GM12878 (cell line): ENCODE results near the gene BRSK2. TPM values are rescaled to one million over a fixed set of nuclear protein-coding genes. Genes with fewer than 3 reads are reported as not detected.
"Not testable (repeated sequence)": the region's sequence is repeated elsewhere in the genome, so short reads cannot be mapped to it uniquely, and the experiment has no call there.

Experiments used
- ATAC-seq: fragments of 200-7000 bp; cut with Tn5 transposase; 3 replicates; pipeline ENCODE4 v1.9.1; 2020; ENCODE audit warnings: mild to moderate bottlenecking, moderate library complexity
- BruUV-seq: library from RNA; stranded (reverse); fragments of 400-500 nt; replicated peaks from 2 replicates; lab custom pipeline; 2021; lab: Mats Ljungman, UMichigan
- CTCF ChIA-PET: fragments of 300-600 bp; sonication (Branson Sonifier 250); formaldehyde crosslinking; extraction: SDS; loops from one replicate; lab custom pipeline; 2021; ENCODE audit warnings: inconsistent platforms; lab: Yijun Ruan, JAX
- POLR2A ChIA-PET: fragments of 350-600 bp; formaldehyde crosslinking; extraction: SDS; loops from one replicate; lab custom pipeline; 2021; ENCODE audit warnings: inconsistent platforms; lab: Charles Lee
- RAD21 ChIA-PET: fragments of 300-600 bp; sonication (Branson Sonifier 250); formaldehyde crosslinking; loops from one replicate; lab custom pipeline; 2023; ENCODE audit warnings: antibody characterized with exemption; ENCODE audit not compliant: unreplicated experiment; lab: Charles Lee
- SMC1A ChIA-PET: fragments of 300-600 bp; sonication (Branson Sonifier 250); formaldehyde crosslinking; loops from one replicate; lab custom pipeline; 2023; ENCODE audit not compliant: unreplicated experiment, uncharacterized antibody; lab: Charles Lee
- DNase-seq: peaks from one replicate; pipeline ENCODE4 v3.0.0-alpha.2; 2011; ENCODE audit warnings: low read depth, low spot score
- FAIRE-seq: peaks from 3 replicates; lab custom pipeline; 2011; peaks lifted over from hg19 to GRCh38; lab: Jason Lieb, UNC
- H2AFZ ChIP-seq: 2 replicates; pipeline ENCODE4 v1.6.0; 2011; ENCODE audit warnings: low read depth, low read length, control low read depth; ENCODE audit not compliant: control insufficient read depth
- H3K27ac ChIP-seq: 2 replicates; pipeline ENCODE4 v1.5.1; 2011; ENCODE audit warnings: control low read depth; ENCODE audit not compliant: control insufficient read depth, insufficient read depth
- H3K27me3 ChIP-seq, 2 experiments: replicated peaks in 1 of 2; 2 replicates each; pipeline versions ENCODE4 v1.6.0 to v1.6.1; 2011; ENCODE audit warnings: low read length in 1 of 2; ENCODE audit not compliant: control insufficient read depth in 2 of 2, insufficient read depth in 2 of 2
- H3K36me3 ChIP-seq, 2 experiments: 2 replicates each; pipeline ENCODE4 v1.5.1; 2011; ENCODE audit warnings: low read length in 1 of 2; ENCODE audit not compliant: control insufficient read depth in 2 of 2, insufficient read depth in 2 of 2
- H3K4me1 ChIP-seq: 2 replicates; pipeline ENCODE4 v1.6.1; 2011; ENCODE audit warnings: mild to moderate bottlenecking, low read length, moderate library complexity, mixed read lengths; ENCODE audit not compliant: control insufficient read depth, insufficient read depth
- H3K4me2 ChIP-seq: 2 replicates; pipeline ENCODE4 v1.6.0; 2011; ENCODE audit warnings: control low read depth; ENCODE audit not compliant: control insufficient read depth, insufficient read depth
- H3K4me3 ChIP-seq: fragments of 200-600 bp; sonication (generic); 2 replicates; pipeline ENCODE4 v1.5.1; 2016
- H3K79me2 ChIP-seq: 2 replicates; pipeline ENCODE4 v1.6.0; 2011; ENCODE audit warnings: low read length; ENCODE audit not compliant: control insufficient read depth, insufficient read depth
- H3K9ac ChIP-seq: 2 replicates; pipeline ENCODE4 v1.8.0; 2011; ENCODE audit warnings: low read length, control low read depth, mixed read lengths; ENCODE audit not compliant: control insufficient read depth, insufficient read depth
- H3K9me3 ChIP-seq: replicated peaks from 3 replicates; pipeline ENCODE4 v1.5.1; 2011; ENCODE audit warnings: mild to moderate bottlenecking, low read length; ENCODE audit not compliant: control insufficient read depth, insufficient read depth
- H4K20me1 ChIP-seq: 2 replicates; pipeline ENCODE4 v1.6.0; 2011; ENCODE audit not compliant: control insufficient read depth, insufficient read depth
- ATF7 ChIP-seq: fragments of 450-650 bp; IDR thresholded peaks from 2 replicates; pipeline ENCODE4 v1.6.1; 2016; ENCODE audit warnings: low read depth, mild to moderate bottlenecking
- BRCA1 ChIP-seq: IDR thresholded peaks from 2 replicates; pipeline ENCODE4 v1.6.1; 2011; ENCODE audit warnings: low read depth, low read length, improper control_type of control experiment
- CREB1 ChIP-seq: IDR thresholded peaks from 2 replicates; pipeline ENCODE4 v1.6.1; 2012; ENCODE audit warnings: low read depth, mild to moderate bottlenecking, inconsistent platforms
- CREM ChIP-seq: IDR thresholded peaks from 2 replicates; pipeline ENCODE4 v1.6.1; 2014; ENCODE audit warnings: antibody characterized with exemption, low read depth
- FOS ChIP-seq: IDR thresholded peaks from 3 replicates; pipeline ENCODE4 v1.6.1; 2011; ENCODE audit warnings: borderline replicate concordance; ENCODE audit not compliant: insufficient read length; ENCODE audit errors: extremely low read depth
- IRF4 ChIP-seq: IDR thresholded peaks from 2 replicates; pipeline ENCODE4 v1.6.1; 2011; ENCODE audit warnings: low read depth, low read length
- KAT2A ChIP-seq: conservative IDR thresholded peaks from 2 replicates; pipeline ENCODE4 v1.6.1; 2011; ENCODE audit warnings: low read depth, low read length; ENCODE audit not compliant: control insufficient read depth
- MTA2 ChIP-seq: fragments of 450-650 bp; IDR thresholded peaks from 2 replicates; pipeline ENCODE4 v1.6.1; 2016; ENCODE audit warnings: low read depth, mild to moderate bottlenecking, moderate library complexity
- NR2C2 ChIP-seq: IDR thresholded peaks from 2 replicates; pipeline ENCODE4 v1.6.1; 2011; ENCODE audit warnings: borderline replicate concordance, low read depth; ENCODE audit not compliant: control insufficient read depth, insufficient read length
- POU2F2 ChIP-seq: IDR thresholded peaks from 3 replicates; pipeline ENCODE4 v1.6.1; 2011; ENCODE audit warnings: low read depth, mild to moderate bottlenecking, low read length, borderline replicate concordance
- RAD21 ChIP-seq: IDR thresholded peaks from 2 replicates; pipeline ENCODE4 v1.6.1; 2011; ENCODE audit warnings: mild to moderate bottlenecking, low read depth, low read length, moderate library complexity; ENCODE audit not compliant: insufficient read depth
- RAD51 ChIP-seq: fragments of 450-650 bp; IDR thresholded peaks from 2 replicates; pipeline ENCODE4 v1.6.1; 2016; ENCODE audit warnings: moderate library complexity, mild to moderate bottlenecking, inconsistent platforms
- RB1 ChIP-seq: fragments of 450-650 bp; formaldehyde crosslinking; IDR thresholded peaks from 2 replicates; pipeline ENCODE4 v1.6.1; 2017; ENCODE audit warnings: mild to moderate bottlenecking, borderline replicate concordance
- SRF ChIP-seq, 2 experiments: IDR thresholded peaks; 2 replicates each; pipeline ENCODE4 v1.6.1; 2011; ENCODE audit warnings: low read depth in 2 of 2, low read length in 2 of 2, mild to moderate bottlenecking in 1 of 2, moderate library complexity in 1 of 2
- TCF7 ChIP-seq: IDR thresholded peaks from 2 replicates; pipeline ENCODE4 v1.6.1; 2014; ENCODE audit warnings: antibody characterized with exemption, borderline replicate concordance
- ZNF24 ChIP-seq: fragments of 450-650 bp; IDR thresholded peaks from 2 replicates; pipeline ENCODE4 v1.6.1; 2017; ENCODE audit warnings: antibody characterized with exemption, mild to moderate bottlenecking
- ZNF622 ChIP-seq: fragments of 450-650 bp; IDR thresholded peaks from 2 replicates; pipeline ENCODE4 v1.6.1; 2017; ENCODE audit warnings: mild to moderate bottlenecking, inconsistent platforms
- WGBS: methylation state at CpG from one replicate; pipeline ENCODE4 v1.1.6; 2016; ENCODE audit warnings: low lambda C conversion rate; ENCODE audit not compliant: insufficient replicate concordance, insufficient coverage; ENCODE audit errors: missing lambda C conversion rate; 5-methylcytosine and 5-hydroxymethylcytosine counted together
- in situ Hi-C: fragments of 300-500 bp; cut with MboI; formaldehyde crosslinking; loops from 9 replicates; pipeline ENCODE4 v1.14.3; 2018; ENCODE audit warnings: mixed read lengths
- intact Hi-C: fragments of 100-400 bp; cut with micrococcal nuclease; formaldehyde crosslinking; loops from one replicate; pipeline ENCODE4 v1.14.2; 2022; ENCODE audit not compliant: unreplicated experiment
- polyA plus RNA-seq, 11 experiments: library from polyadenylated mRNA; depleted of rRNA in 4 of 11; unstranded in 6 of 11; stranded (reverse) in 5 of 11; fragments of >200 nt; fragmentation: Nextera tagmentation in 4 of 11; fragmentation: Illumina TruSeq in 1 of 11; extraction: Ambion mirVana in 4 of 11; extraction: Trizol in 1 of 11; gene quantifications; 1 replicate in 1 of 11; 2 replicates in 10 of 11; pipeline versions ENCODE4 v1.2.1 to v1.2.3, GENCODE V29; 2011 to 2016; ENCODE audit warnings: inconsistent platforms in 2 of 11, missing spikeins in 2 of 11, low read depth in 1 of 11
- total RNA-seq, 4 experiments: library from RNA; depleted of rRNA in 3 of 4; stranded (reverse); fragments of >200 nt in 3 of 4; fragmentation: Illumina TruSeq in 1 of 4; extraction: Trizol in 1 of 4; gene quantifications; 2 replicates each; pipeline versions ENCODE4 v1.2.1 to v1.2.3, GENCODE V29; 2013 to 2021

Gene BRSK2
- total and polyA plus RNA-seq, 10 of the 15 experiments (the other 5 are each of a cell fraction or from before 2014, with no cell fraction given): 0.13 TPM; not detected in 9

GRCh38 chr11:1411739-1412138 lies 22.0 kb downstream of the BRSK2 start:
- H3K9me3 ChIP-seq, H3K27ac ChIP-seq, FAIRE-seq, ATAC-seq, POLR2A ChIA-PET, H3K9ac ChIP-seq, H3K27me3 ChIP-seq, H3K4me1 ChIP-seq, CTCF ChIA-PET, DNase-seq, BruUV-seq, SMC1A ChIA-PET, in situ Hi-C loops, H3K36me3 ChIP-seq, H4K20me1 ChIP-seq, intact Hi-C loops, RAD21 ChIA-PET, H3K79me2 ChIP-seq, H3K4me3 ChIP-seq, H3K4me2 ChIP-seq, H2AFZ ChIP-seq: not testable (repeated sequence)
- WGBS: 89% methylated on average over 13 of the region's 27 CpGs

GRCh38 chr11:1412377-1413095 lies 22.8 kb downstream of the BRSK2 start:
- no peaks in the 10 kb centered on the region for H3K79me2 ChIP-seq
- ChIA-PET POLR2A (no interaction called here), SMC1A (no interaction called here), CTCF (no interaction called here), RAD21 (no interaction called here)
- no TSS peak for BruUV-seq
- in situ Hi-C loops: no loop called here
- no peaks in the 10 kb centered on the region for H3K27me3 ChIP-seq
- no peak overlapping the region for H3K9ac ChIP-seq
- no peaks in the 10 kb centered on the region for H3K4me1 ChIP-seq
- ATAC-seq (no peak), FAIRE-seq (no peak), DNase-seq (no peak)
- H3K9me3 ChIP-seq: peaks cover 4% of the 10 kb centered on the region; the same call in 2 of the 3 replicates
- H3K4me3 ChIP-seq: no peak overlapping the region
- no peak overlapping the region for H2AFZ ChIP-seq
- no peak overlapping the region for H3K27ac ChIP-seq
- H3K36me3 ChIP-seq: no peaks in the 10 kb centered on the region
- intact Hi-C loops: no loop called here
- H3K4me2 ChIP-seq: no peak overlapping the region
- 87% methylated on average over 31 of the region's 36 CpGs for WGBS
- TF ChIP-seq RAD21 (no peak), ATF7 (no peak), NR2C2 (no peak), TCF7 (no peak), RB1 (no peak), FOS (no peak), ZNF622 (no peak), POU2F2 (no peak), KAT2A (no peak), MTA2 (no peak), SRF (IDR thresholded peaks at IDR 0.05; ENCODE audit: low read depth in 2 of 2, low read length in 2 of 2) (no peak), CREB1 (no peak), BRCA1 (no peak), RAD51 (no peak), ZNF24 (no peak), CREM (no peak), IRF4 (no peak)
- H4K20me1 ChIP-seq: no peaks in the 10 kb centered on the region
